Measurements from ENCODE around the gene PAMR1. TPM values are rescaled to one million over a fixed set of nuclear protein-coding genes. Genes with fewer than 3 reads are reported as not detected.
A peak's percentile ranks its signal among the peaks of the same experiment; 100 is the strongest.

The PAMR1 gene
- total RNA-seq, 4 donors from 2014 or later = 4.2 to 17.3 (median 5.6) TPM

DNA sequence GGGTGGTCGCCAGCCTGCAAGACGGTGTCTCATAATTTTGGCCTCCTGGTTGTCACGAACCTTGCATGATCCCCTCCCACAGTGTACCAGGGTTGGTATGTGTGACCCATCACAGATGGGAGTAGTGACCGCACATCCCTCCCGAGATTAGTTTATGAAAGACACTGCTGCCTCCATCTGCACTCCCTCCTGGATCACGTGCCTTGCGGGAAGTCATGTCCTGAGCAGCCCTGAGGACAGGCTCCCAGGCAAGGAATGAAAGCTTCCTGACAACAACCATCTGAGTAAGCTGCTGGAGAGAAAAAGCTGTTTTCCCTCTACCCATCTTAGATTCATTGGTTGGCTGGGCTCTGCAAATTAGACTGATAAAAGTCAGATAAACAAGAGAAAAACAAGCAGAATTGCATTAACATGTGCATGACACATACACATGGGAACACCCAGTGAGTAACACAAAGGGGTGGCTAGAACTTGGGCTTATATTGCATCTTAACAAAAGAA lies 14.4 kb upstream of the PAMR1 start:
- H3K4me1 ChIP-seq = peaks cover 0 to 14% (median 5%) of the 10 kb centered on the region in 3 donors
- peak overlapping the region in 3 of 4 donors; percentile 22 to 66 (median 54) for H3K27ac ChIP-seq

GRCh38 chr11:35539256-35539655 lies 13.8 kb upstream of the PAMR1 start:
- H3K27ac ChIP-seq = peak overlapping the region in 3 of 4 donors; percentile 22 to 66 (median 54)
- TF ChIP-seq EP300 (IDR thresholded peaks at IDR 0.05) = no peak
- no peak for TF ChIP-seq POLR2AphosphoS5 (IDR thresholded peaks at IDR 0.05)
- TF ChIP-seq POLR2A (IDR thresholded peaks at IDR 0.05) = no peak
- TF ChIP-seq, protein P1, sequence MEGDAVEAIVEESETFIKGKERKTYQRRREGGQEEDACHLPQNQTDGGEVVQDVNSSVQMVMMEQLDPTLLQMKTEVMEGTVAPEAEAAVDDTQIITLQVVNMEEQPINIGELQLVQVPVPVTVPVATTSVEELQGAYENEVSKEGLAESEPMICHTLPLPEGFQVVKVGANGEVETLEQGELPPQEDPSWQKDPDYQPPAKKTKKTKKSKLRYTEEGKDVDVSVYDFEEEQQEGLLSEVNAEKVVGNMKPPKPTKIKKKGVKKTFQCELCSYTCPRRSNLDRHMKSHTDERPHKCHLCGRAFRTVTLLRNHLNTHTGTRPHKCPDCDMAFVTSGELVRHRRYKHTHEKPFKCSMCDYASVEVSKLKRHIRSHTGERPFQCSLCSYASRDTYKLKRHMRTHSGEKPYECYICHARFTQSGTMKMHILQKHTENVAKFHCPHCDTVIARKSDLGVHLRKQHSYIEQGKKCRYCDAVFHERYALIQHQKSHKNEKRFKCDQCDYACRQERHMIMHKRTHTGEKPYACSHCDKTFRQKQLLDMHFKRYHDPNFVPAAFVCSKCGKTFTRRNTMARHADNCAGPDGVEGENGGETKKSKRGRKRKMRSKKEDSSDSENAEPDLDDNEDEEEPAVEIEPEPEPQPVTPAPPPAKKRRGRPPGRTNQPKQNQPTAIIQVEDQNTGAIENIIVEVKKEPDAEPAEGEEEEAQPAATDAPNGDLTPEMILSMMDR (IDR thresholded peaks at IDR 0.05) = no peak
- no peaks in the 10 kb centered on the region for H3K27me3 ChIP-seq
- H3K9me3 ChIP-seq = no peaks in the 10 kb centered on the region
- ATAC-seq = no peak
- peaks cover 0 to 14% (median 5%) of the 10 kb centered on the region in 3 donors for H3K4me1 ChIP-seq
- H3K36me3 ChIP-seq = no peaks in the 10 kb centered on the region
- 45 to 58% methylated on average over 3 of the region's 3 CpGs for WGBS, 2 donors (ENCODE audit: low coverage in 1 of 2)
- H3K4me3 ChIP-seq = no peak overlapping the region

More for the DNA sequence above, 14.4 kb upstream of the PAMR1 start:
- ATAC-seq = peak; percentile 77
- no peaks in the 10 kb centered on the region for H3K36me3 ChIP-seq
- H3K27me3 ChIP-seq = no peaks in the 10 kb centered on the region
- no peak overlapping the region for H3K4me3 ChIP-seq
- WGBS, 2 donors (ENCODE audit: low coverage in 1 of 2) = 21 to 66% methylated on average over 3 to 5 of the region's 7 CpGs
- TF ChIP-seq POLR2A (IDR thresholded peaks at IDR 0.05) (no peak), POLR2AphosphoS5 (IDR thresholded peaks at IDR 0.05) (peak; percentile 57)
- no peaks in the 10 kb centered on the region for H3K9me3 ChIP-seq

DNA sequence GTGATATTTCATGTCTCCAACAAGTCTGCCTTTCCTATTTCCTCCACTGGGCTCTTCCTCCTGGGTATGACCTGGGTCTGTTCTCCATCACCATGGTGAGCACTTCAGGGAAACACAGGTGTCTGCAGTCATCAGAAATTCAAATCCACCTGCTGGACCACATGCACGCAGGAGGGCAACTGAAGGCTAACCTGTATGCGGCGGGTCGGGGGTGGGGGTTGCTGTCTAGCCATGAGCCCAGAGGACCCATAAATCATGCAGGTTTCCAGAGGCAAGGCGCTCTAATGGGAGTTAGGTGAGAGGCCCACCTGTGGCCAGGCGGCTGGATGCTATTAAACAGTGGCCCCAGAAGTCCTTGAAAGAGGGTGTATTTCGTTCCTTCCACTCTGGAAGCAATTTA lies 11.1 kb upstream of the PAMR1 start:
- Histone ChIP-seq H3K9me3 (no peaks in the 10 kb centered on the region), H3K27ac (no peak overlapping the region), H3K27me3 (no peaks in the 10 kb centered on the region), H3K36me3 (no peaks in the 10 kb centered on the region), H3K4me3 (no peak overlapping the region), H3K4me1 (peaks cover 0 to 6% (median 5%) of the 10 kb centered on the region in 3 donors)
- WGBS, 2 donors (ENCODE audit: low coverage in 1 of 2) = 60 to 99% methylated on average over 1 to 7 of the region's 7 CpGs
- ATAC-seq = no peak
- TF ChIP-seq EP300 (IDR thresholded peaks at IDR 0.05) (no peak), POLR2AphosphoS5 (IDR thresholded peaks at IDR 0.05) (no peak), POLR2A (IDR thresholded peaks at IDR 0.05) (no peak)
- TF ChIP-seq, protein P1 (IDR thresholded peaks at IDR 0.05) = no peak

GRCh38 chr11:35531246-35531645 lies 5.8 kb upstream of the PAMR1 start:
- no peak for TF ChIP-seq POLR2AphosphoS5 (IDR thresholded peaks at IDR 0.05)
- TF ChIP-seq, protein P1 (IDR thresholded peaks at IDR 0.05) = no peak
- TF ChIP-seq POLR2A (IDR thresholded peaks at IDR 0.05) = no peak
- TF ChIP-seq EP300 (IDR thresholded peaks at IDR 0.05) = no peak
- no peak overlapping the region for H3K4me3 ChIP-seq
- peaks cover 13% of the 10 kb centered on the region for H3K27me3 ChIP-seq
- peaks cover 0 to 6% (median 6%) of the 10 kb centered on the region in 3 donors for H3K4me1 ChIP-seq
- no peaks in the 10 kb centered on the region for H3K9me3 ChIP-seq
- ATAC-seq = no peak
- 80% methylated on average over 1 of the region's 1 CpG; no CpG with 5 or more reads in 1 of the 2 donors for WGBS, 2 donors (ENCODE audit: low coverage in 1 of 2)
- H3K36me3 ChIP-seq = no peaks in the 10 kb centered on the region
- H3K27ac ChIP-seq = no peak overlapping the region

- Histone ChIP-seq H3K9me3 (no peaks in the 10 kb centered on the region), H3K4me1 (peaks cover 0 to 17% (median 10%) of the 10 kb centered on the region in 3 donors), H3K27me3 (peaks cover 26% of the 10 kb centered on the region), H3K27ac (no peak overlapping the region), H3K4me3 (no peak overlapping the region), H3K36me3 (no peaks in the 10 kb centered on the region)
- WGBS, 2 donors (ENCODE audit: low coverage in 1 of 2) = 30 to 40% methylated on average over 1 of the region's 2 CpGs
- no peak for TF ChIP-seq POLR2AphosphoS5 (IDR thresholded peaks at IDR 0.05)
- TF ChIP-seq, protein P1 (IDR thresholded peaks at IDR 0.05) = no peak
- no peak for TF ChIP-seq POLR2A (IDR thresholded peaks at IDR 0.05)
- no peak for TF ChIP-seq EP300 (IDR thresholded peaks at IDR 0.05)
- ATAC-seq = no peak
These were observed 4.6 kb upstream of the PAMR1 start for GRCh38 chr11:35529971-35530495.

Data from gastroesophageal sphincter (tissue), 4 donors.